ENCODE data around the gene NTSR1. TPM values are rescaled to one million over a fixed set of nuclear protein-coding genes. Genes with fewer than 3 reads are reported as not detected.
A peak's percentile ranks its signal among the peaks of the same experiment; 100 is the strongest.

Gene NTSR1
- total RNA-seq, 1 experiment from 2014 or later = 1.1 TPM

GRCh38 chr20:62778601-62779416 lies 70.2 kb downstream of the NTSR1 start:
- H3K27me3 ChIP-seq (ENCODE audit: control insufficient read depth, insufficient read depth, low read length) = no peaks in the 10 kb centered on the region
- H3K4me3 ChIP-seq (ENCODE audit: insufficient read depth, low read depth, low read length) = no peak overlapping the region
- peak; percentile 84 for DNase-seq
- no peaks in the 10 kb centered on the region for H3K36me3 ChIP-seq (replicated peaks; ENCODE audit: control insufficient read depth, insufficient read depth, low read length)

GRCh38 chr20:62779417-62779685 lies 70.7 kb downstream of the NTSR1 start:
- DNase-seq = no peak
- Histone ChIP-seq H3K27me3 (ENCODE audit: control insufficient read depth, insufficient read depth, low read length) (no peaks in the 10 kb centered on the region), H3K36me3 (replicated peaks; ENCODE audit: control insufficient read depth, insufficient read depth, low read length) (no peaks in the 10 kb centered on the region), H3K4me3 (ENCODE audit: insufficient read depth, low read depth, low read length) (no peak overlapping the region)

GRCh38 chr20:62780204-62780603 lies 71.6 kb downstream of the NTSR1 start:
- Histone ChIP-seq H3K4me3 (ENCODE audit: insufficient read depth, low read depth, low read length) (no peak overlapping the region), H3K27me3 (ENCODE audit: control insufficient read depth, insufficient read depth, low read length) (no peaks in the 10 kb centered on the region), H3K36me3 (replicated peaks; ENCODE audit: control insufficient read depth, insufficient read depth, low read length) (no peaks in the 10 kb centered on the region)
- DNase-seq = no peak

- H3K27me3 ChIP-seq (ENCODE audit: control insufficient read depth, insufficient read depth, low read length) = no peaks in the 10 kb centered on the region
- no peak for DNase-seq
- H3K36me3 ChIP-seq (replicated peaks; ENCODE audit: control insufficient read depth, insufficient read depth, low read length) = no peaks in the 10 kb centered on the region
- H3K4me3 ChIP-seq (ENCODE audit: insufficient read depth, low read depth, low read length) = no peak overlapping the region
These were observed 72.1 kb downstream of the NTSR1 start for GRCh38 chr20:62780696-62781095.

- H3K4me3 ChIP-seq (ENCODE audit: insufficient read depth, low read depth, low read length) = no peak overlapping the region
- H3K27me3 ChIP-seq (ENCODE audit: control insufficient read depth, insufficient read depth, low read length) = no peaks in the 10 kb centered on the region
- no peaks in the 10 kb centered on the region for H3K36me3 ChIP-seq (replicated peaks; ENCODE audit: control insufficient read depth, insufficient read depth, low read length)
- DNase-seq = no peak
These were observed 73.7 kb downstream of the NTSR1 start for GRCh38 chr20:62782149-62782892.

GRCh38 chr20:62782893-62783278 lies 74.2 kb downstream of the NTSR1 start:
- no peak for DNase-seq
- Histone ChIP-seq H3K27me3 (ENCODE audit: control insufficient read depth, insufficient read depth, low read length) (no peaks in the 10 kb centered on the region), H3K4me3 (ENCODE audit: insufficient read depth, low read depth, low read length) (no peak overlapping the region), H3K36me3 (replicated peaks; ENCODE audit: control insufficient read depth, insufficient read depth, low read length) (no peaks in the 10 kb centered on the region)

- no peak overlapping the region for H3K4me3 ChIP-seq (ENCODE audit: insufficient read depth, low read depth, low read length)
- H3K36me3 ChIP-seq (replicated peaks; ENCODE audit: control insufficient read depth, insufficient read depth, low read length) = no peaks in the 10 kb centered on the region
- H3K27me3 ChIP-seq (ENCODE audit: control insufficient read depth, insufficient read depth, low read length) = no peaks in the 10 kb centered on the region
- no peak for DNase-seq
These were observed 75.9 kb downstream of the NTSR1 start for GRCh38 chr20:62784497-62784896.

GRCh38 chr20:62785393-62785792 lies 76.8 kb downstream of the NTSR1 start:
- no peaks in the 10 kb centered on the region for H3K27me3 ChIP-seq (ENCODE audit: control insufficient read depth, insufficient read depth, low read length)
- H3K36me3 ChIP-seq (replicated peaks; ENCODE audit: control insufficient read depth, insufficient read depth, low read length) = no peaks in the 10 kb centered on the region
- H3K4me3 ChIP-seq (ENCODE audit: insufficient read depth, low read depth, low read length) = no peak overlapping the region
- no peak for DNase-seq

- Histone ChIP-seq H3K4me3 (ENCODE audit: insufficient read depth, low read depth, low read length) (no peak overlapping the region), H3K36me3 (replicated peaks; ENCODE audit: control insufficient read depth, insufficient read depth, low read length) (no peaks in the 10 kb centered on the region), H3K27me3 (ENCODE audit: control insufficient read depth, insufficient read depth, low read length) (no peaks in the 10 kb centered on the region)
- no peak for DNase-seq
These were observed 77.5 kb downstream of the NTSR1 start for GRCh38 chr20:62786157-62786556.

- Histone ChIP-seq H3K27me3 (ENCODE audit: control insufficient read depth, insufficient read depth, low read length) (no peaks in the 10 kb centered on the region), H3K36me3 (replicated peaks; ENCODE audit: control insufficient read depth, insufficient read depth, low read length) (no peaks in the 10 kb centered on the region), H3K4me3 (ENCODE audit: insufficient read depth, low read depth, low read length) (no peak overlapping the region)
- no peak for DNase-seq
These were observed 78.7 kb downstream of the NTSR1 start for GRCh38 chr20:62787321-62787720.

GRCh38 chr20:62787866-62788265 lies 79.2 kb downstream of the NTSR1 start:
- Histone ChIP-seq H3K4me3 (ENCODE audit: insufficient read depth, low read depth, low read length) (no peak overlapping the region), H3K27me3 (ENCODE audit: control insufficient read depth, insufficient read depth, low read length) (no peaks in the 10 kb centered on the region), H3K36me3 (replicated peaks; ENCODE audit: control insufficient read depth, insufficient read depth, low read length) (no peaks in the 10 kb centered on the region)
- DNase-seq = no peak

- no peaks in the 10 kb centered on the region for H3K27me3 ChIP-seq (ENCODE audit: control insufficient read depth, insufficient read depth, low read length)
- H3K4me3 ChIP-seq (ENCODE audit: insufficient read depth, low read depth, low read length) = no peak overlapping the region
These were observed 80.0 kb downstream of the NTSR1 start for GRCh38 chr20:62788607-62789006.

GRCh38 chr20:62790075-62790474 lies 81.4 kb downstream of the NTSR1 start:
- no peak for DNase-seq
- Histone ChIP-seq H3K4me3 (ENCODE audit: insufficient read depth, low read depth, low read length) (no peak overlapping the region), H3K27me3 (ENCODE audit: control insufficient read depth, insufficient read depth, low read length) (peaks cover 3% of the 10 kb centered on the region; the same call in 1 of the 2 replicates), H3K36me3 (replicated peaks; ENCODE audit: control insufficient read depth, insufficient read depth, low read length) (no peaks in the 10 kb centered on the region)

More at GRCh38 chr20:62788607-62789006, 80.0 kb downstream of the NTSR1 start:
- H3K36me3 ChIP-seq (replicated peaks; ENCODE audit: control insufficient read depth, insufficient read depth, low read length) = no peaks in the 10 kb centered on the region
- DNase-seq = no peak

GRCh38 chr20:62791301-62792181 lies 82.9 kb downstream of the NTSR1 start:
- H3K27me3 ChIP-seq (ENCODE audit: control insufficient read depth, insufficient read depth, low read length) = peaks cover 4% of the 10 kb centered on the region; the same call in 1 of the 2 replicates
- DNase-seq = peak; percentile 96
- H3K4me3 ChIP-seq (ENCODE audit: insufficient read depth, low read depth, low read length) = peak overlapping the region; percentile 27; the same call in 1 of the 2 replicates
- no peaks in the 10 kb centered on the region for H3K36me3 ChIP-seq (replicated peaks; ENCODE audit: control insufficient read depth, insufficient read depth, low read length)

All from H7 (cell line).